ENCODE data around the gene LHFPL6. TPM values are rescaled to one million over a fixed set of nuclear protein-coding genes. Genes with fewer than 3 reads are reported as not detected.

LHFPL6 gene
- total and polyA plus RNA-seq, 8 donors = 1.8 to 13.4 (median 7.1) TPM

DNA sequence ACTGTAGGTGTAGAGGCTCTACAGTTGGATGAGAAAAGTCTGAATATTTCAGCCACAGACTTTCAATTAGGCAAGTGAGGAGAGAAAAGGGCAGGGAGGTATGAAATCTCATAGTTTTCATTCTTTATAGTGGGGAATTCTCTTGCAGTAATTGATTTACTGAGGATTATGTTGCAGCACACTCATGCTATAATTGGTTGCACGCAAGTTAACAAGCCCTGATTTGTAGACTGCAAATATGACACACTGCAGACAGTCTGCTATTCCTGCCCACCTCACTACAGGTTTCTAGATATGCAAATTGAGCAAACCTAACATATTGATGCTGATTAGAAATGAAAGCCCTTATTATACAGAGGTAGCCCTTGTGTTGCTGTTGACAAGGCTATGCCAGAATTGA is 139.4 kb downstream of the LHFPL6 start:
- Histone ChIP-seq H3K4me1 (no peaks in the 10 kb centered on the region), H3K27me3 (peaks cover 0 to 3% (median 0%) of the 10 kb centered on the region in 4 donors), H3K36me3 (no peaks in the 10 kb centered on the region), H3K9me3 (no peaks in the 10 kb centered on the region), H3K27ac (no peak overlapping the region), H3K4me3 (no peak overlapping the region)
- no peak for TF ChIP-seq CTCF (IDR thresholded peaks at IDR 0.05)
- no peak for FAIRE-seq
- ATAC-seq = no peak
- intact Hi-C loops (cut with DNase I) = no loop called here
- DNase-seq = no peak
- 89 to 100% methylated on average over 1 of the region's 1 CpG for WGBS, 2 donors

GRCh38 chr13:39462906-39463305 is 140.1 kb downstream of the LHFPL6 start:
- intact Hi-C loops (cut with DNase I) = no loop called here
- H3K27ac ChIP-seq = no peak overlapping the region
- FAIRE-seq (no peak), ATAC-seq (no peak), DNase-seq (no peak)
- H3K4me1 ChIP-seq = no peaks in the 10 kb centered on the region
- H3K4me3 ChIP-seq = no peak overlapping the region
- 84 to 95% methylated on average over 4 of the region's 4 CpGs for WGBS, 2 donors
- no peaks in the 10 kb centered on the region for H3K9me3 ChIP-seq
- H3K36me3 ChIP-seq = no peaks in the 10 kb centered on the region
- no peak for TF ChIP-seq CTCF (IDR thresholded peaks at IDR 0.05)
- peaks cover 0 to 3% (median 0%) of the 10 kb centered on the region in 4 donors for H3K27me3 ChIP-seq

DNA sequence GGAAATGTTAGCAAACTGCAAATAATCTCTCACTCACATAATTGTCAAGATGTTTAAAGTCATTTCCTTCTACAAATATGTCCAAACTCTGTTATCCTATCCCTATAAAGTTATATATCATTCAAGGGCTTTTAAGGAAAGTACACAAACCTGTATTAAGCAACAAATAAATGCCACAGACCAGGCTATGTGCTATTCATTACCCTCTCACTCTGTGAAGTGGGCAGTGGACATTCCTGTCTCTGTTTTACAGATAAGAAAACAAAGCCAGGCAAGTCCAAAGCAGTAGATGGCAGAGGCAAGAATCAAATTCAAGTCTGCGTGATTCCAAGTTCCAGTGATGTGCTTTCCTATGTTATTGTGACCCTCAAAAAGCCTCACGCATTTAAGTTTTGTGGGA is 140.6 kb downstream of the LHFPL6 start:
- Histone ChIP-seq H3K27me3 (peaks cover 0 to 3% (median 0%) of the 10 kb centered on the region in 4 donors), H3K9me3 (no peaks in the 10 kb centered on the region), H3K36me3 (no peaks in the 10 kb centered on the region), H3K4me3 (no peak overlapping the region), H3K27ac (no peak overlapping the region), H3K4me1 (no peaks in the 10 kb centered on the region)
- ATAC-seq (no peak), FAIRE-seq (no peak), DNase-seq (no peak)
- 48 to 55% methylated on average over 2 of the region's 2 CpGs for WGBS, 2 donors
- no peak for TF ChIP-seq CTCF (IDR thresholded peaks at IDR 0.05)
- intact Hi-C loops (cut with DNase I) = no loop called here

DNA sequence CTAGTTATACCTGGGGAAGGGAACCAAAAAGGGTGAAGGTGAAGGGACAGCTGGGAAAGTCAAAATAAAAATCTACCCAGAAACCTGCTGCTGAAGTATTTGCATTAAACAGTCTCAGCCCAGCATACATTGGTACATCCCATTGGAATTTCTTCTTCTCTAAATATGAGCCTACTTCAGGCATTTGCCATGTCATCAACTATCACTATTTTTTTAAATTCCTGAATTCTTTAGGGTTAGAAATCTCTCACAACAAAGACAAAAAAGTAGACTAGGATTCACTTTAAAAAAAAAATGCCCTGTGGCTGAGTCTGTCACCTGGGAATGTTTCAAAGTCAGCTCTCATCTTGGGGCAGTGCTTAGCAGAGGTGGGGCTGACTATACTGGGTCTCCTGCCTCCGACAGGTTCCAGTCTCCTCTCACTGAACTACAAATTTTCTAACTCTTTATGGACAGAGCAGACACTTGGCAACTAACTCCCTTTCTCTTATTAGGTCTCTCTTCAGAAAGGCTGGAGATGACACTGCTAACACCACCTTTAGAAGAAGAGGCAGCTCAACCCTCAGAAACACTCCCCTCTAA is 141.2 kb downstream of the LHFPL6 start:
- no peak for FAIRE-seq
- no peak for ATAC-seq
- Histone ChIP-seq H3K4me3 (no peak overlapping the region), H3K36me3 (no peaks in the 10 kb centered on the region), H3K27ac (no peak overlapping the region), H3K4me1 (no peaks in the 10 kb centered on the region), H3K9me3 (no peaks in the 10 kb centered on the region), H3K27me3 (peaks cover 0 to 3% (median 0%) of the 10 kb centered on the region in 4 donors)
- DNase-seq = no peak
- no peak for TF ChIP-seq CTCF (IDR thresholded peaks at IDR 0.05)
- intact Hi-C loops (cut with DNase I) = no loop called here
- 71 to 86% methylated on average over 1 of the region's 1 CpG for WGBS, 2 donors

- FAIRE-seq (no peak), DNase-seq (no peak), ATAC-seq (no peak)
- no peak for TF ChIP-seq CTCF (IDR thresholded peaks at IDR 0.05)
- H3K4me3 ChIP-seq = no peak overlapping the region
- H3K4me1 ChIP-seq = peaks cover 0 to 3% (median 3%) of the 10 kb centered on the region in 3 donors
- no peaks in the 10 kb centered on the region for H3K27me3 ChIP-seq
- H3K9me3 ChIP-seq = no peaks in the 10 kb centered on the region
- no peak overlapping the region for H3K27ac ChIP-seq
- H3K36me3 ChIP-seq = no peaks in the 10 kb centered on the region
- intact Hi-C loops (cut with DNase I) = no loop called here
- 96 to 97% methylated on average over 1 of the region's 1 CpG for WGBS, 2 donors
These were observed 145.7 kb downstream of the LHFPL6 start for GRCh38 chr13:39457274-39457673.
